NCI-H2196 treated with DMSO at 0.1 percent for 48 hours (cell line): ENCODE data around the gene CPXM1.
"Not testable (repeated sequence)": the region's sequence is repeated elsewhere in the genome, so short reads cannot be mapped to it uniquely, and the experiment has no call there.

Experiments used
- DNase-seq: peaks from one replicate; lab custom pipeline; 2025; ENCODE audit not compliant: unreplicated experiment; lab: John Stamatoyannopoulos, UW

The CPXM1 gene

DNA sequence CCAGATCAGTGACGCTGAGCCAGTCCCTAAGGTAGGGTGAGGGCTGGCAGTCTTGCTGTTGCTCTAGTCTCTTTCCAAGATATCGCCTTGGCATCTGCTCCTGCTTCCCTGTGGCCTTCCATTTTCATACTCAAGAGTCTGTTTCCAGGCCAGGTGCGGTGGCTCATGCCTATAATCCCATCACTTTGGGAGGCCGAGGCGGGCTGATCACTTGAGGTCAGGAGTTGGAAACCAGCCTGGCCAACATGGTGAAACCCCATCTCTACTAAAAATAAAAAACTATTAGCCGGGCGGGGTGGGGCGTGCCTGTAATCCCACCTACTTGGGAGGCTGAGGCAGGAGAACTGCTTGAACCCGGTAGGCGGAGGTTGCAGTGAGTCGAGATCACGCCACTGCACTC, 30.3 kb downstream of the CPXM1 start:
- DNase-seq, result not testable (repeated sequence)

GRCh38 chr20:2768632-2769015, 31.8 kb downstream of the CPXM1 start:
- DNase-seq, result no peak

GRCh38 chr20:2767768-2768631, 32.4 kb downstream of the CPXM1 start:
- peak; percentile 81 for DNase-seq

DNA sequence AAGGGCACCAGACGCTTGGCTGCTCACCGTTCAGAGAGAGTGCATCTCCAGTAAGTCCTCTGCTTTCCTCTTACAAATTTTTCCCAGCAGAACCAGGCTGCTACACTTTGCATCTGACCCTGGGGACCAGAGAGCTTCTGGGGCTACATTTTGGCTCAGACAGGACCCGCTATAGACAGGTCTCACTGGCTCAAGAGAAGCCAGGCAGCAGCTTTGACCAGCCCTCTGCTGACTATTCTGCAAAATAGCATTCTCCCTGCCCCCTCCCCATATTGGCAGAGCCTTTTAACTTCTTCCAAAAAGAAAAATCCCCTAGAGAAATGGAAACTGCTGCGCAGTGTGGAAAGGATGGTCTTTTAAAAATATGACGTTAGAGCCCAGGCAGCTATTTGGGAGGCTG, 37.2 kb downstream of the CPXM1 start:
- DNase-seq, result no peak

- no peak for DNase-seq
Observed at GRCh38 chr20:2762578-2763131, 37.8 kb downstream of the CPXM1 start.

- no peak for DNase-seq
Observed at GRCh38 chr20:2761885-2762284, 38.5 kb downstream of the CPXM1 start.

DNA sequence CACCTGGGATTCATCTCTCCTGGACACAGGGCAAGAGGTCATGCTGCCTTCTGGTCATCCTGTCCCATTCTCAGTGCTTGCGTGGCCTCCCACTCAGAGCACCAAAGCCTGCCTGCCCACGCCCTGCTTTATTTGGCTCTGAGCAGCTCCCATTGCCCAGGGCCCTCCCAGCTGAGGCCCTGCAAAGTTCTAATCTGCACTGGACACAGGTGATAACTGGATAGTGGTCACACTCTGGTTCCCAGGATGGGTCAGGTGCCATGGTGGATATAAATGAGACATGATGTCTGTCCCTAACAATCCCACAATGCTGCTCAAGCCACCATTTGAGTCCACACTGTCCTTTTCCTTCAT, 39.5 kb downstream of the CPXM1 start:
- DNase-seq, result no peak

DNA sequence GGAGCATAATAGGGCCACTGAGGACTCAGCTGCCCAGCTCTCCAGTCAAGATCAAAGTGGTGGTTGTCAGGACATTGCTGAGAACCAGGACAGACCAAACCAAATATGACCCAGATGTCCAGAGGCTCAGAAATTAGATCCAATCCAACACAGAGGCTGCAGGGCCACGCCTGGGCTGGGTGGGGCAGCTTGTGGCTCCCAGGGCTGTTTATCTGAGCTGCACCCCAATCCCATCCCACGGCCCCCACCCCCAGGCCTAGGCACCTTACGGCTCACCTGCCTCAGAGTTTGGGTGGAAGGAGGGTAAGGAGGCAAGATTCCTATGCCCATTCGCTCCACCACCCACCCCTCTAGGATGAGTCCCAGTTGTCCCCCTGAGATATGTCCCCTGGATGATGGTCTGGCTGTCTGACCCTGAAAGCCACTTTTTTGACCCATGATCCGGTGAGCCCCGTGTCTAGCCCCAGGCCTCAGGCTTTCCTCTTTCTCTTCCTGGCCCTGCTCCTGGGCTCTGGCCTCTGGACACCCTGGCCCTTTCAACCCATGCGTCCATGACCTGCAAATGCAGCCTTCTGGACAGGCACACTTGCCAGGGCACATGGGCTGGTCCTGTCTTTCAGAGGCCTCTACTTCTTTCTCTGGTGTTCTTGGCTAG, 40.0 kb downstream of the CPXM1 start:
- no peak for DNase-seq

DNA sequence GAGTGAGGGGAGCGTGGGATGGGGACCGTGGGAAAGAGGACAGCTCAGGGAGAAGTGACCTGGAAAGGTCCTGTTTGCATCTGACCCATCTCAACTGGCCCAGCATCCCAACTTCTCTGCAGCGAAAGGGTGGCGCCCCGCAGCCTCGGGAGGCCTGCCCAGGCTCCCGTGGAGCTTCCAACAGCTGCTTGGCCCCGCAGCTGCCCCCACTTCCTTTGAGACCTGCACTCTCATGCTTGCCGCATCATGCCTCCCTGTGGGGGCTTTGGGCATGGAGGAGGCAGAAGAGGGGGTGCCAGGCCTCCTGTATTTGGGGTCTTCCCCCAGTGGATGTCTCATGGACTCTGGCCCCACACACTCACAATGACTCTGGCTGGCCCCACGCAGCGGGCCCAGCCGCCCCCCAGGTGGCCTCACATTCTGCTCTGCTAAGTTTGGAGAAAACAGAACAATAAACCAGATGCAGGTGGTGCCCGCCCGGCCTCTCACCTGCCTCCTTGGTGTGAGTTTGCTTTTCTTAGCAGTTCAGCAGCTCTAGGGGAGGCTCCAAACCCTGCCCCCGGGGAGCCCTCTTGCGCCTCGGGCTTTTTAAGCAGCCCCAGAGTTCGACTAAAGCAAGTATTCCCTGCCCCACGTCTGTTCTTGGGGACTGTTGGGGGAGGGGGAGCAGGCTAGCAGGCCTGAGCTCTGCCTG, 40.7 kb downstream of the CPXM1 start:
- DNase-seq, result no peak

GRCh38 chr20:2759143-2759542, 41.3 kb downstream of the CPXM1 start:
- DNase-seq, result no peak

DNA sequence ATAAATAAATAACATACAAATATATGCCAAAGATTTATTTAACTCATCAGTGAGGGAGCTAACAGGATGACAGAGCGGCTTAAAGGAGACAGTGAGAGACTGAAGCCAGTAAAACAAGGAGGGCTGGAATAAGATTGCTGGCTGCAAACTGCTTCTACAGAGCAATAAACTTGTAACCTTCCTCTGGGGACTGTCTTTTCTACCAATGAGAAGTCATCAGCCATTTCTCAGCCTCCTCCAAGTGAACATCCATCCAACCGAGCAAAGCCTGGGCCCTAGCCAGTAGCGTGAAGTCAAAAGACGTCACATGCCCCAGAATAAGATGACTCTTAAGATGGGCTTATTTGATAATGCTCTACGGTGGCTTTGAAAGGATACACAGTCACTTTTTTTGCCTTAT, 42.5 kb downstream of the CPXM1 start:
- no peak for DNase-seq

DNA sequence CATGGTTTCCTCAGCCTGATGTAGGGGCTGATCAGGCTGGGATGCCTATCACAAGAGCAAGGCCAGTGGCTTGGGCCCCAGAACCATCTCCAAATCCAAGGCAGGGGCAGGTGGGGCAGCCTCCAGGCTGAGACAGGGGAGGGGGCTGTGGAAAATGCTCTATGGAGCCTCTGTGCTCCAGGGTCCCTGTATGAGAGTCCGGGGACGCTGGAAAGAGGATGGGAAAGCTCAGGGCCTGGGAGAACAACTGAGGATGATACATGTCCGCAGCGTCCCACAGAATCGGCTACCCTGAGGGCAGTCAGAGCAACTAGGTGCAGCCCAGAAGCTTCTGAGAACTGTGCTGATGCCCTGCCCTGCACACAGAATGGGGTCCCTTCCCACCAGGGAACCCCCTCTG, 43.4 kb downstream of the CPXM1 start:
- DNase-seq, result no peak

DNA sequence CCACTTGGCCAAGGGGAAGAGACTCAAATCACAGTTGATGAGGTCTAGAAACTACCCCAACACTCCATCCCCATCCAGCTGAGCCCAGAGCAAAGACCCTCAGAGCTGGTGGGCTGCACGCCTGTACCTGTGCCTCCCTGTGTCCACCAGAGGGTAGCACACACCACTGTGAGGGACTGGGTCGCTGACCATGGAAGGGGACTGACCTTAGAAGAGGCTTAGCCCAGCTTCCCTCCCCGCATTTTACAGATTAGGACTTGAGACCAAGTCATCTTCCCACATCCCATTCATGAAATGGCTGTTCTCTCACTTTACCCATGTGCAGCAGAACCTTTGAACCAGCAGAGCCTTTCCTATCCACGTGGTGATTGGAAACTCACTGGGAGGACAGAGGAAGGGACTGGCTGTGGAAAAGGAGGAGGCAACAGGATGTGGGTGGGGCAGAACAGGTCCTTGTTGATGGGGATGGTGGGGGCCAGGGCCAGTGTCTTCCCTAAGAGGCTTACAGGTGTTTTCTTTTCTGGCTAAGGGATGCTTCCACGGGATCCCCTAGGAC, 44.3 kb downstream of the CPXM1 start:
- no peak for DNase-seq

GRCh38 chr20:2755451-2756055, 44.9 kb downstream of the CPXM1 start:
- no peak for DNase-seq

DNA sequence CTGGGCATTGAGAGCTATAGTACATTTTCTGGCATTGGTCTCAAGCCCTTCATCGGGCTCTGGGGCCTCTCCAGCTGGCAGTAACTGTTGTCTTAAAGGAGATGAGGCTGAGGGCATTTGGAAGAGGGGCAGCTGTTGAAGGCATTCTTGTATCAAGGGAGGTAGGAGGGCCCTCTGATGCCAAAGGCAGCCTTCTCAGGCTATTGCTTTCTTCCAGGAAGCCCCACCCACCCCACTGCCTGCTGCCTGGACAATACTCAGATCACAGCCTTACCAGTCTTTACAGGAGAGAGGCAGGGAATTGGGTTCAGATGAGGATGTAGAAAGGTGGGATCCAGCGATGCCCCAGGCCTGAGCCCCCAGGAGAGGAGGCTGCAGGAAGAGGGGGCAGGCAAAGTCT, 46.0 kb downstream of the CPXM1 start:
- no peak for DNase-seq

DNA sequence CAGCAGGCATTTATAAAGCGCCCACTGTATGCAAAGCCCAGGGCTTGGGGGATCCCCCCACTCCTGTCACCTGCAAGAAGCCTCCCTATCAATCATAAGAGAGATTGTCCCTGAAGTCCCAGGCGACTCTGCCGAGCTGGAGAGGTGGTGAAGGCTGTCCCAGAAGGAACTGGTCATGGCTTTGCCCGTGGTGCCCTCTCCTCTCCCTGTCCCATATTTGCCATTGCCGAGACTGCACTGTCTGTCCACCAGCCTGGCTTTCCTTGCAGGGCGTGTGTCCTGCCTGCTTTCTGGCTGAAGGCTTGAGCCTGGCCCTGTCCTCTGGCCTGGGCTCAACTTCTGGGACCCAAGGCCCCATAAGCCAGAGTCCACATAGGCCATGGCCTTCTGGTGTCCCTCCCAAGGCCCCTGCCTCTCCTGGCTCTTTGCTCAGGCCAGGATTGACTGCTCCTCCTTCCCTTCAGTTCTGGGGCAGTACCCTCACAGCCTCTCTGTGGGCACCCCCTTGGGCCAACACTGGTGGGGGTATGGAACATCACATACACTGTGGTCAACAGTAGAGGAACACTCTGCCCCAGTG, 46.9 kb downstream of the CPXM1 start:
- no peak for DNase-seq

DNA sequence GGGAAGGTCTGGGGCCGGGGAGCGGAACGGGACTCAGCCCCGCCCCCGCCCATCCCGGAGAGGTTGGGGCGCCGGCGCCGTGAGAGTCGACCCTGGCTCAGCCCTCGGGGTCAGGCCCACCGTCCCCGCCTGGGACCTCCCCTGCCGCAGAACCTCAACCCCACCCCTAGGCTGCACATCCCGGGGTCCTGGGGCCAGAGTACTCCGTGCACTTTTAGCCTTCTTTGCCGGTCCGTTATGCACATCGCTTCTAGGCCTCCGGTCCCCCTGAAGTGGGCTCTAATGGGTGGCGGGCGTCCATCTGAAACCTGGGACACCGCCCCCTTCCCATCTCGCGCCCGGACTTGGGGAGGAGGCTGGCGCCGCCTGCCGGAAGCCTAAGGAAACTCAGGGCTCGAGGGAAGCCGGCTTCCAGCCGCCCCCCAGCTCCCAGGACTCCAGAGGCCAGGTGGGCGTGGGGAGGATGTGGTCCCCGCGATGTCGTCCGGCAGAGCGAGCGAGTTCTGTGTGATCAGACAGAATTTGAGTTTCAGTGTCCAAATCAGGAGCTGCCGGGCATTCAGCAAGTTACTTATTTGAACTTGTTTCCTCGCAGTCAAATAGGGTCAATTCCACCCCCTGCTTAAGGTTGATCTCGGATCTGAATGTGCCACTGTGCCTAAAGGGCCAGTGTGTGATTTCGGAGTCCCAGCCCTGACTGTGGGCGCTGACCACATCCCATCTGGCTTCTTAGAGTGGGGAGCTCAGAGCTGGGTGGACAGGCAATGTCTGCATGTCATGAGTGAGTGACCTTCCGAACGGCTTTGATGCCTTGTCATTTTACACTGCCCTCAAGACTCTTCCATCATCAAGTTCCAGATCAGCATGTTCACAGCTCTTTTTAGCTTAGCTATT, 47.6 kb downstream of the CPXM1 start:
- DNase-seq, result peak; percentile 26

DNA sequence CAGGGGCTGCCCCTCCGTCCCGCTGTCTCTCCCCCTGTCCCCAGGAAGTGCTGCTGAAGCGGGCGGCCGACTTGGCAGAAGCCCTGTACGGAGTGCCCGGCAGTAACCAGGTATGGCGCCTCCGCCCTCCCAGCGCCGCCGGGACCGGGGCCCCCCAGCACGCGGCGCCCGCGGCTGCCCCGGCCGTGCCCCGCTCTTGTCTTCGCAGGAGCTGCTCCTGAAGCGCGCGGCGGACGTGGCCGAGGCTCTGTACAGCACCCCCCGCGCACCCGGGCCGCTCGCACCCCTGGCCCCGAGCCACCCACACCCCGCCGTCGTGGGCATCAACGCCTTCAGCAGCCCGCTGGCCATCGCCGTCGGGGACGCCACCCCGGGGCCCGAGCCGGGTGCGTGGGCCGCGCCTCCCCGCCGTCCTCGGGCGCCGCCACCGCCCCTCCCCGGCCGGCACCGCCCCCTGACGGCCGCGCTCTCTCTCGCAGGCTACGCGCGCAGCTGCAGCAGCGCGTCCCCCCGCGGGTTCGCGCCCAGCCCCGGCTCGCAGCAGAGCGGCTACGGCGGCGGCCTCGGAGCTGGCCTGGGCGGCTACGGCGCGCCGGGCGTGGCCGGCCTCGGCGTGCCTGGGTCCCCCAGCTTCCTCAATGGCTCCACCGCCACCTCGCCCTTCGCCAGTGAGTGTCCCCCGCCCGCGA, 48.4 kb downstream of the CPXM1 start:
- DNase-seq, result no peak

DNA sequence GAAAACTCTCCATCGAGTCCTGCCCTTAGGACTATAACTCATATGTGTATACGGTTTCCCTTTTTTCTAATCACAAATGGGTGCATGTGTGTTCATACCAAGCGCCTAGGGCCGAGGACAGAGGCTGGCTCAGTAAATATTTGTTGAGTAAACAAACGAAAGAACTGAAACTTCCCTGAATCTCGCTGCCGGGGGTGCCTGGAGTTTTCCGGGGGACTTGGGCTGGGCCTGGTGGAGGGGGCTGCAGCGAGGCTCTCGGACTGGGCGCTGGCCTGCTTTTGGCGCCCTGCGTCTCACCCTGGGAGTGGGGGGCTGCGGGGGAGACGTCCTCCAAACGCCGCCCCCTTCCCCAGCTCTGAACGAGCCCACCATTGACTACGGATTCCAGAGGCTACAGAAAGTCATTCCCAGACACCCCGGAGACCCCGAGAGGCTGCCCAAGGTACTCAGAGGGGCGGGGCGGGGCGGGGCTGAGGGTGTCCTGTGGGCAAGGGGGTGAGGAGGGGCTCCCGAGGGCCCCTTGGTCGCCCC, 49.0 kb downstream of the CPXM1 start:
- DNase-seq, result no peak
